Right lobe of liver (tissue), 6 donors: ENCODE measurements around the gene CTXN1. TPM values are rescaled to one million over a fixed set of nuclear protein-coding genes. Genes with fewer than 3 reads are reported as not detected.

Experiments
- ATAC-seq, 4 donors: fragments of 200-7000 bp; cut with Tn5 transposase; one replicate each; pipeline ENCODE4 v1.9.1; 2020; ENCODE audit warnings: mild to moderate bottlenecking in 4 of 4, moderate library complexity in 4 of 4
- DNase-seq, 3 donors: peaks; one replicate each; pipeline ENCODE4 v3.0.0-alpha.2; 2020
- H3K27ac ChIP-seq, 3 donors: fragments of 200-600 bp; one replicate each; pipeline ENCODE4 v1.8.0; 2022
- H3K27me3 ChIP-seq, 2 donors: fragments of 200-600 bp; one replicate each; pipeline ENCODE4 v1.8.0; 2022
- H3K36me3 ChIP-seq, 4 donors: fragments of 200-600 bp; sonication (generic) in 1 of 4; one replicate each; pipeline versions ENCODE4 v1.5.1 to v1.8.0; 2017 to 2022; ENCODE audit warnings: control low read depth in 1 of 4
- H3K4me1 ChIP-seq, 4 donors: fragments of 200-600 bp; sonication (generic) in 1 of 4; one replicate each; pipeline versions ENCODE4 v1.5.1 to v1.8.0; 2017 to 2022; ENCODE audit warnings: control low read depth in 1 of 4
- H3K4me3 ChIP-seq, 3 donors: fragments of 200-600 bp; one replicate each; pipeline ENCODE4 v1.8.0; 2022
- H3K9me3 ChIP-seq, 4 donors: fragments of 200-600 bp; sonication (generic) in 1 of 4; one replicate each; pipeline versions ENCODE4 v1.5.1 to v1.8.0; 2017 to 2022; ENCODE audit warnings: control low read depth in 1 of 4
- CTCF ChIP-seq, 4 donors: fragments of 200-600 bp in 3 of 4; fragments of 450-650 bp in 1 of 4; IDR thresholded peaks; one replicate each; pipeline versions ENCODE4 v1.5.1 to v1.8.0; 2016 to 2022; ENCODE audit warnings: antibody characterized with exemption in 4 of 4, mild to moderate bottlenecking in 2 of 4
- POLR2A ChIP-seq: fragments of 450-650 bp; IDR thresholded peaks from one replicate; pipeline ENCODE4 v1.6.1; 2017; ENCODE audit warnings: antibody characterized with exemption, mild to moderate bottlenecking
- WGBS: methylation state at CpG from one replicate; pipeline ENCODE4 v1.1.6; 2018; ENCODE audit warnings: low coverage, low lambda C conversion rate; ENCODE audit not compliant: insufficient coverage; ENCODE audit errors: missing lambda C conversion rate; 5-methylcytosine and 5-hydroxymethylcytosine counted together
- intact Hi-C, 2 donors: fragments of 100-400 bp; cut with DNase I; formaldehyde crosslinking; loops; one replicate each; pipeline versions ENCODE4 v1.11.2 to v1.14.1; 2022
- total RNA-seq, 6 experiments: library from RNA; depleted of rRNA in 2 of 6; stranded (reverse); fragments of >200 nt in 2 of 6; fragmentation: NEBNext Ultra II Directional in 3 of 6; extraction: Animal tissue kit (Norgen Biotek cat#: 25700) in 3 of 6; gene quantifications; one replicate each; pipeline versions ENCODE4 v1.1.0 to v1.2.4, GENCODE V29; 2016 to 2023
- donor health status: DM: no; HTN: yes; CAD: no.
- donor health status: DM: no; HTN: no; CAD: no.
- donor health status: DM: no; HTN: no; CAD: no.
- donor health status: DM: no; HTN: yes; CAD: no.
- donor health status: DM: no; HTN: yes; CAD: no.

CTXN1 gene
- total RNA-seq, 6 experiments from 2014 or later: 0.18 to 0.49 TPM; not detected in 4

DNA sequence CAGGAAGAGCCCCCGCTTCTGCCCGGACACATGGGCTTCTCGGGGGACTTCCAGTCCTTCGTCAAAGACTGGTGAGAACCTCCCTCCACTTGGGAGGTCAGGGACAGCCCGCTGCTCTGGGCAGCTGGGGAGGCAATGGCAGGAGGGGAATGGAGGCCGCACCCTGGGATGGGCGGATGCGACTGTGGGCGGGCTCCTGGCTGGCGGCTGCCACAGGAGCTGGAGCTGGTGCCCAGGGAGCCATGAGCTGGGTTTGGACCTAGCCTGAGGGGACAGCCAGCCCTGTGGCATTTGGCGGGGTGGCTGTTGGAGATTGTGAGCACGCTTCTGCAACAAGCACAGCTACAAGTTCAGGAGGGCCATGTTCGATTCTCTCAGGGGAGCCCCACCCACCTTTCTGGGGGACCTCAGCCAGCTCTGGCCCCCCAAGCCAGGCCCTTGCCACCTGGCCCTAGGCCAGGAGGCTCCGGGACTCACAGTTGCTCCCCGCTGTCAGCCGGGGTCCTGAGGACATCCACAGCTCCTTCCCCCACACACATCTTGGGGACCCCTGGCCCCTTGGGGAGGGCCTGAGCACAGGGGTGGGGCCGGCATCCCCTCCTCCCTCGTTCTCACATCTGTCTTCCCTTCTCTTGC lies 14.3 kb downstream of the CTXN1 start:
- peaks cover 0 to 24% (median 8%) of the 10 kb centered on the region in 4 donors for H3K36me3 ChIP-seq
- TF ChIP-seq POLR2A (no peak), CTCF (IDR thresholded peaks at IDR 0.05) (no peak)
- no peaks in the 10 kb centered on the region for H3K27me3 ChIP-seq
- no peaks in the 10 kb centered on the region for H3K9me3 ChIP-seq
- DNase-seq (peak in 2 of 3 donors; percentile 46 to 56), ATAC-seq (no peak)
- intact Hi-C loops: no loop called here
- H3K27ac ChIP-seq: no peak overlapping the region
- no peak overlapping the region for H3K4me3 ChIP-seq
- WGBS: 80% methylated on average over 2 of the region's 18 CpGs
- peaks cover 0 to 9% (median 0%) of the 10 kb centered on the region in 4 donors for H3K4me1 ChIP-seq

GRCh38 chr19:7910321-7911161 lies 15.4 kb downstream of the CTXN1 start:
- 94% methylated on average over 15 of the region's 54 CpGs for whole genome bisulfite sequencing
- peak in 2 of 4 donors; percentile 4 to 31 for ATAC-seq
- peaks cover 0 to 24% (median 8%) of the 10 kb centered on the region in 4 donors for H3K36me3 ChIP-seq
- intact Hi-C loops: no loop called here
- no peaks in the 10 kb centered on the region for H3K9me3 ChIP-seq
- no peak overlapping the region for H3K27ac ChIP-seq
- H3K4me1 ChIP-seq: no peaks in the 10 kb centered on the region
- H3K4me3 ChIP-seq: no peak overlapping the region
- no peaks in the 10 kb centered on the region for H3K27me3 ChIP-seq
- DNase-seq: peak in 2 of 3 donors; percentile 54 to 57
- no peak for TF ChIP-seq POLR2A
- TF ChIP-seq CTCF (IDR thresholded peaks at IDR 0.05): no peak

DNA sequence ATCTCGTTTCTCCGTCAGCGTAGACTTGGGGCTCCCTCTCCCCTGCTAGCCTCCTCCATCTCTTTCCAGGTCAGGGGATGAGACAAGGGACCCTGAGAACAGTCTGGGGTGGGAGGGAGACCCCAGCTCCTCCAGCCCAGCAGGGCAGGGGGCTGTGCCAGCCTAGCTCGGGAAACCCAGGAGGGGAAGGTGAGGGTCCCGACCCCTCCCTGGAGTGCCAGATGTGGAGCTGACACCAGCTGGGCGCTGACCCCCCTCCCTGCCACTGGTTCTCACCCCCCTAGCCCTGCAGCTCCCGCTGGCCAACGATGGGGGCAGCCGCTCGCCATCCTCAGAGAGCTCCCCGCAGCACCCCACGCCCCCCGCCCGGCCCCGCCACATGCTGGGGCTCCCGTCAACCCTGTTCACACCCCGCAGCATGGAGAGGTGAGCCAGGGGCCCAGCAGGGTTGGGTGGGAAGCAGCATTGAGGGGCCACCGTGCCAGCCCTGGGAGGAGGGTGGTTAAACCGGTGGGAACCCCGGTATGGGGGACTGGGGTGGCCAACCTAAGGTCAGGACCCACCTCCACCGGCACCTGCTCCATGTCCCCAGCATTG lies 16.4 kb downstream of the CTXN1 start:
- H3K4me1 ChIP-seq: peaks cover 0 to 8% (median 0%) of the 10 kb centered on the region in 4 donors
- TF ChIP-seq CTCF (IDR thresholded peaks at IDR 0.05) (no peak), POLR2A (no peak)
- intact Hi-C loops: loop anchor here (5.0 to 10.0 kb wide), 2 partner anchors 55 to 62 kb away; no protein-coding TSS in a partner anchor
- 69% methylated on average over 3 of the region's 21 CpGs for WGBS
- DNase-seq: peak in 2 of 3 donors; percentile 49
- no peaks in the 10 kb centered on the region for H3K27me3 ChIP-seq
- no peak for ATAC-seq
- H3K9me3 ChIP-seq: no peaks in the 10 kb centered on the region
- H3K36me3 ChIP-seq: peaks cover 0 to 24% (median 8%) of the 10 kb centered on the region in 4 donors
- no peak overlapping the region for H3K4me3 ChIP-seq
- no peak overlapping the region for H3K27ac ChIP-seq

GRCh38 chr19:7908742-7909461 lies 17.0 kb downstream of the CTXN1 start:
- H3K36me3 ChIP-seq: peaks cover 0 to 24% (median 8%) of the 10 kb centered on the region in 4 donors
- H3K27ac ChIP-seq: no peak overlapping the region
- no peaks in the 10 kb centered on the region for H3K9me3 ChIP-seq
- H3K4me3 ChIP-seq: no peak overlapping the region
- WGBS: no CpG with 5 or more reads among the region's 19 CpGs
- intact Hi-C loops: loop anchor here (5.0 to 10.0 kb wide), 2 partner anchors 54 to 62 kb away; no protein-coding TSS in a partner anchor
- ATAC-seq: no peak
- no peak for TF ChIP-seq POLR2A
- no peak for TF ChIP-seq CTCF (IDR thresholded peaks at IDR 0.05)
- no peaks in the 10 kb centered on the region for H3K27me3 ChIP-seq
- peak in 2 of 3 donors; percentile 48 to 54 for DNase-seq
- H3K4me1 ChIP-seq: peaks cover 0 to 10% (median 0%) of the 10 kb centered on the region in 4 donors
